ENCODE data around the gene GGTLC1. TPM values are rescaled to one million over a fixed set of nuclear protein-coding genes. Genes with fewer than 3 reads are reported as not detected.

Gene GGTLC1
- total and polyA plus RNA-seq, 10 of the 15 experiments (the other 5 are each of a cell fraction or from before 2014, with no cell fraction given) = not detected

DNA sequence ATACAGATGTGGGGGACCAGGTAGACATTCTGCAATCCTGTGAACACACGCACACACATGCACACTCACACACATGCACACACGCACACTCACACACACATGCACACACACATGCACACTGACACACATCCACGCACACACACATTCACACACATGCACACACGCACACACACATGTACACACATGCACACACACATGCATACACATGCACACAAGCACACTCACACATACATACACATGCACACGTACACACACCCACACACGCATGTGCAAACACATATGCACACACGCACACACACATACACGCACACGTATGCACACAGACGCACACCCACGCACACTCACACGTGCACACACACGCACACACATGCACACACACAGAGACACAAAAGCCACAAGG lies 14.3 kb upstream of the GGTLC1 start:
- ChIA-PET POLR2A (no interaction called here), CTCF (interaction anchor here (0.9 to 1.3 kb wide), 2 partner anchors 9 to 65 kb away, joined by 3 read pairs; no protein-coding TSS in a partner anchor), SMC1A (ENCODE audit: uncharacterized antibody, unreplicated experiment) (no interaction called here), RAD21 (ENCODE audit: unreplicated experiment) (no interaction called here)
- Histone ChIP-seq H3K79me2 (ENCODE audit: control insufficient read depth, insufficient read depth, low read length) (no peaks in the 10 kb centered on the region), H2AFZ (ENCODE audit: control insufficient read depth, low read depth, low read length) (no peak overlapping the region), H4K20me1 (ENCODE audit: control insufficient read depth, insufficient read depth) (no peaks in the 10 kb centered on the region), H3K27me3 (replicated peaks in 1 of 2; ENCODE audit: control insufficient read depth in 2 of 2, insufficient read depth in 2 of 2, low read length in 1 of 2) (no peaks in the 10 kb centered on the region), H3K27ac (ENCODE audit: control insufficient read depth, insufficient read depth) (no peak overlapping the region), H3K9ac (ENCODE audit: control insufficient read depth, insufficient read depth, low read length) (no peak overlapping the region), H3K4me1 (ENCODE audit: control insufficient read depth, insufficient read depth, low read length) (no peaks in the 10 kb centered on the region), H3K9me3 (replicated peaks; ENCODE audit: control insufficient read depth, insufficient read depth, low read length) (no peaks in the 10 kb centered on the region), H3K36me3 (ENCODE audit: control insufficient read depth in 2 of 2, insufficient read depth in 2 of 2, low read length in 1 of 2) (no peaks in the 10 kb centered on the region), H3K4me3 (no peak overlapping the region), H3K4me2 (ENCODE audit: control insufficient read depth, insufficient read depth) (no peak overlapping the region)
- DNase-seq (ENCODE audit: low read depth, low spot score) (no peak), FAIRE-seq (no peak), ATAC-seq (no peak)
- no TSS peak for BruUV-seq (replicated peaks)
- intact Hi-C loops (cut with micrococcal nuclease; ENCODE audit: unreplicated experiment) = no loop called here
- 66% methylated on average over 10 of the region's 13 CpGs for WGBS (ENCODE audit: insufficient coverage, insufficient replicate concordance, low lambda C conversion rate, missing lambda C conversion rate)
- in situ Hi-C loops (cut with MboI) = no loop called here
- TF ChIP-seq, protein P1, sequence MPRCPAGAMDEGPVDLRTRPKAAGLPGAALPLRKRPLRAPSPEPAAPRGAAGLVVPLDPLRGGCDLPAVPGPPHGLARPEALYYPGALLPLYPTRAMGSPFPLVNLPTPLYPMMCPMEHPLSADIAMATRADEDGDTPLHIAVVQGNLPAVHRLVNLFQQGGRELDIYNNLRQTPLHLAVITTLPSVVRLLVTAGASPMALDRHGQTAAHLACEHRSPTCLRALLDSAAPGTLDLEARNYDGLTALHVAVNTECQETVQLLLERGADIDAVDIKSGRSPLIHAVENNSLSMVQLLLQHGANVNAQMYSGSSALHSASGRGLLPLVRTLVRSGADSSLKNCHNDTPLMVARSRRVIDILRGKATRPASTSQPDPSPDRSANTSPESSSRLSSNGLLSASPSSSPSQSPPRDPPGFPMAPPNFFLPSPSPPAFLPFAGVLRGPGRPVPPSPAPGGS (IDR thresholded peaks at IDR 0.05; ENCODE audit: borderline replicate concordance, insufficient read depth, low read depth, low read length, poor library complexity, severe bottlenecking) = peak; percentile 59
- TF ChIP-seq NR2C2 (IDR thresholded peaks at IDR 0.05; ENCODE audit: borderline replicate concordance, control insufficient read depth, insufficient read length, low read depth) = peak; percentile 34
- TF ChIP-seq CHD2 (IDR thresholded peaks at IDR 0.05; ENCODE audit: borderline replicate concordance, low read depth, low read length) = no peak
- peak; percentile 37; the same call in 1 of the 2 replicates for TF ChIP-seq NFIC (IDR thresholded peaks at IDR 0.05; ENCODE audit: low read depth, low read length)

Measured in GM12878 (cell line).